GM23338 (cell line): ENCODE data around the gene PLA2G12A.

Experiments used
- CREB1 ChIP-seq: fragments of 250-450 bp; sonication (Bioruptor Pico); IDR thresholded peaks from 2 replicates; pipeline ENCODE4 v1.5.0; 2020; ENCODE audit warnings: low read depth, mild to moderate bottlenecking, moderate library complexity
- EZH2 ChIP-seq: fragments of 200-600 bp; sonication (generic); IDR thresholded peaks from one replicate; pipeline ENCODE4 v1.8.0; 2017; ENCODE audit warnings: antibody characterized with exemption, mild to moderate bottlenecking, low read depth; ENCODE audit not compliant: unreplicated experiment
- EZH2phosphoT487 ChIP-seq: fragments of 200-600 bp; sonication (generic); IDR thresholded peaks from one replicate; pipeline ENCODE4 v1.8.1; 2018; ENCODE audit warnings: antibody characterized with exemption; ENCODE audit not compliant: unreplicated experiment
- JUNB ChIP-seq: IDR thresholded peaks from one replicate; pipeline ENCODE4 v1.6.1; 2016; ENCODE audit warnings: antibody characterized with exemption; ENCODE audit not compliant: unreplicated experiment
- POLR2AphosphoS5 ChIP-seq: IDR thresholded peaks from 2 replicates; pipeline ENCODE4 v1.6.1; 2016; ENCODE audit warnings: antibody characterized with exemption, low read depth
- STAT1 ChIP-seq: IDR thresholded peaks from one replicate; pipeline ENCODE4 v1.6.1; 2016; ENCODE audit warnings: antibody characterized with exemption; ENCODE audit not compliant: unreplicated experiment
- ZNF114 ChIP-seq: fragments of 250-450 bp; sonication (Bioruptor Pico); IDR thresholded peaks from 2 replicates; pipeline ENCODE4 v1.5.0; 2020; ENCODE audit warnings: mild to moderate bottlenecking, moderate library complexity
- ZNF331 ChIP-seq: fragments of 250-450 bp; sonication (Bioruptor Pico); IDR thresholded peaks from 2 replicates; pipeline ENCODE4 v1.5.0; 2020; ENCODE audit warnings: low read depth, mild to moderate bottlenecking, moderate library complexity
- TF ChIP-seq, protein P1 (sequence below), 2 experiments: fragments of 200-600 bp in 1 of 2; sonication (generic) in 1 of 2; conservative IDR thresholded peaks; 2 replicates each; pipeline versions ENCODE4 v1.5.1 to v1.6.1; 2016 to 2017; ENCODE audit warnings: antibody characterized with exemption in 2 of 2, low read depth in 2 of 2, mild to moderate bottlenecking in 2 of 2, moderate library complexity in 1 of 2
- TF ChIP-seq, protein P2 (sequence below): IDR thresholded peaks from one replicate; pipeline ENCODE4 v1.6.1; 2018; ENCODE audit warnings: antibody characterized with exemption; ENCODE audit not compliant: unreplicated experiment
- TF ChIP-seq, protein P3 (sequence below): fragments of 250-450 bp; sonication (Bioruptor Pico); IDR thresholded peaks from 2 replicates; pipeline ENCODE4 v1.5.0; 2020; ENCODE audit warnings: mild to moderate bottlenecking, moderate library complexity
- TF ChIP-seq, protein P4 (sequence below): IDR thresholded peaks from 2 replicates; pipeline ENCODE4 v1.6.1; 2016; ENCODE audit warnings: antibody characterized with exemption

DNA sequence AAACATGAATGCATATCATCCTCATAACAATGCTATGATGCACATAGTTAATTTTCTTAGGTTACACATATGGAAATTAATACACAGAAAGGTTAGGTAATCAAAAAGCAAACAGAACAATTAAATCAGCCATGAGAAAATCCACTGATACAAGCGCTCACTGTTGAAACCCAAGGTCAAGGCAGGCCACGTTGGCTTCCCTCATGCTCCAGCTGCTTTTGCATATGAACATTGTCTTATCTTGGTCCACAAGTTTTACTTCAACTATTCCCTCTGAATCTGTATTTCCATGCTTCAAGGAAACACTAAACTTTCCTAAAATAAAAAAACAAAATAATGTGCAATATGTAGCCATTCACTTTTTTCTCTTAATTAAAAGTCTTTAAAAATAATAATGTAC lies 34.5 kb upstream of the PLA2G12A start:
- no peak for TF ChIP-seq POLR2AphosphoS5
- TF ChIP-seq, protein P1, sequence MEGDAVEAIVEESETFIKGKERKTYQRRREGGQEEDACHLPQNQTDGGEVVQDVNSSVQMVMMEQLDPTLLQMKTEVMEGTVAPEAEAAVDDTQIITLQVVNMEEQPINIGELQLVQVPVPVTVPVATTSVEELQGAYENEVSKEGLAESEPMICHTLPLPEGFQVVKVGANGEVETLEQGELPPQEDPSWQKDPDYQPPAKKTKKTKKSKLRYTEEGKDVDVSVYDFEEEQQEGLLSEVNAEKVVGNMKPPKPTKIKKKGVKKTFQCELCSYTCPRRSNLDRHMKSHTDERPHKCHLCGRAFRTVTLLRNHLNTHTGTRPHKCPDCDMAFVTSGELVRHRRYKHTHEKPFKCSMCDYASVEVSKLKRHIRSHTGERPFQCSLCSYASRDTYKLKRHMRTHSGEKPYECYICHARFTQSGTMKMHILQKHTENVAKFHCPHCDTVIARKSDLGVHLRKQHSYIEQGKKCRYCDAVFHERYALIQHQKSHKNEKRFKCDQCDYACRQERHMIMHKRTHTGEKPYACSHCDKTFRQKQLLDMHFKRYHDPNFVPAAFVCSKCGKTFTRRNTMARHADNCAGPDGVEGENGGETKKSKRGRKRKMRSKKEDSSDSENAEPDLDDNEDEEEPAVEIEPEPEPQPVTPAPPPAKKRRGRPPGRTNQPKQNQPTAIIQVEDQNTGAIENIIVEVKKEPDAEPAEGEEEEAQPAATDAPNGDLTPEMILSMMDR (conservative IDR thresholded peaks at IDR 0.05; ENCODE audit: low read depth in 2 of 2), result no peak
- no peak for TF ChIP-seq JUNB
- TF ChIP-seq EZH2, result no peak
- TF ChIP-seq, protein P2, sequence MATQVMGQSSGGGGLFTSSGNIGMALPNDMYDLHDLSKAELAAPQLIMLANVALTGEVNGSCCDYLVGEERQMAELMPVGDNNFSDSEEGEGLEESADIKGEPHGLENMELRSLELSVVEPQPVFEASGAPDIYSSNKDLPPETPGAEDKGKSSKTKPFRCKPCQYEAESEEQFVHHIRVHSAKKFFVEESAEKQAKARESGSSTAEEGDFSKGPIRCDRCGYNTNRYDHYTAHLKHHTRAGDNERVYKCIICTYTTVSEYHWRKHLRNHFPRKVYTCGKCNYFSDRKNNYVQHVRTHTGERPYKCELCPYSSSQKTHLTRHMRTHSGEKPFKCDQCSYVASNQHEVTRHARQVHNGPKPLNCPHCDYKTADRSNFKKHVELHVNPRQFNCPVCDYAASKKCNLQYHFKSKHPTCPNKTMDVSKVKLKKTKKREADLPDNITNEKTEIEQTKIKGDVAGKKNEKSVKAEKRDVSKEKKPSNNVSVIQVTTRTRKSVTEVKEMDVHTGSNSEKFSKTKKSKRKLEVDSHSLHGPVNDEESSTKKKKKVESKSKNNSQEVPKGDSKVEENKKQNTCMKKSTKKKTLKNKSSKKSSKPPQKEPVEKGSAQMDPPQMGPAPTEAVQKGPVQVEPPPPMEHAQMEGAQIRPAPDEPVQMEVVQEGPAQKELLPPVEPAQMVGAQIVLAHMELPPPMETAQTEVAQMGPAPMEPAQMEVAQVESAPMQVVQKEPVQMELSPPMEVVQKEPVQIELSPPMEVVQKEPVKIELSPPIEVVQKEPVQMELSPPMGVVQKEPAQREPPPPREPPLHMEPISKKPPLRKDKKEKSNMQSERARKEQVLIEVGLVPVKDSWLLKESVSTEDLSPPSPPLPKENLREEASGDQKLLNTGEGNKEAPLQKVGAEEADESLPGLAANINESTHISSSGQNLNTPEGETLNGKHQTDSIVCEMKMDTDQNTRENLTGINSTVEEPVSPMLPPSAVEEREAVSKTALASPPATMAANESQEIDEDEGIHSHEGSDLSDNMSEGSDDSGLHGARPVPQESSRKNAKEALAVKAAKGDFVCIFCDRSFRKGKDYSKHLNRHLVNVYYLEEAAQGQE, result no peak
- TF ChIP-seq ZNF331 (CRISPR knock-in tag), result no peak
- TF ChIP-seq CREB1 (CRISPR knock-in tag), result no peak
- no peak for TF ChIP-seq STAT1
- TF ChIP-seq, protein P3, sequence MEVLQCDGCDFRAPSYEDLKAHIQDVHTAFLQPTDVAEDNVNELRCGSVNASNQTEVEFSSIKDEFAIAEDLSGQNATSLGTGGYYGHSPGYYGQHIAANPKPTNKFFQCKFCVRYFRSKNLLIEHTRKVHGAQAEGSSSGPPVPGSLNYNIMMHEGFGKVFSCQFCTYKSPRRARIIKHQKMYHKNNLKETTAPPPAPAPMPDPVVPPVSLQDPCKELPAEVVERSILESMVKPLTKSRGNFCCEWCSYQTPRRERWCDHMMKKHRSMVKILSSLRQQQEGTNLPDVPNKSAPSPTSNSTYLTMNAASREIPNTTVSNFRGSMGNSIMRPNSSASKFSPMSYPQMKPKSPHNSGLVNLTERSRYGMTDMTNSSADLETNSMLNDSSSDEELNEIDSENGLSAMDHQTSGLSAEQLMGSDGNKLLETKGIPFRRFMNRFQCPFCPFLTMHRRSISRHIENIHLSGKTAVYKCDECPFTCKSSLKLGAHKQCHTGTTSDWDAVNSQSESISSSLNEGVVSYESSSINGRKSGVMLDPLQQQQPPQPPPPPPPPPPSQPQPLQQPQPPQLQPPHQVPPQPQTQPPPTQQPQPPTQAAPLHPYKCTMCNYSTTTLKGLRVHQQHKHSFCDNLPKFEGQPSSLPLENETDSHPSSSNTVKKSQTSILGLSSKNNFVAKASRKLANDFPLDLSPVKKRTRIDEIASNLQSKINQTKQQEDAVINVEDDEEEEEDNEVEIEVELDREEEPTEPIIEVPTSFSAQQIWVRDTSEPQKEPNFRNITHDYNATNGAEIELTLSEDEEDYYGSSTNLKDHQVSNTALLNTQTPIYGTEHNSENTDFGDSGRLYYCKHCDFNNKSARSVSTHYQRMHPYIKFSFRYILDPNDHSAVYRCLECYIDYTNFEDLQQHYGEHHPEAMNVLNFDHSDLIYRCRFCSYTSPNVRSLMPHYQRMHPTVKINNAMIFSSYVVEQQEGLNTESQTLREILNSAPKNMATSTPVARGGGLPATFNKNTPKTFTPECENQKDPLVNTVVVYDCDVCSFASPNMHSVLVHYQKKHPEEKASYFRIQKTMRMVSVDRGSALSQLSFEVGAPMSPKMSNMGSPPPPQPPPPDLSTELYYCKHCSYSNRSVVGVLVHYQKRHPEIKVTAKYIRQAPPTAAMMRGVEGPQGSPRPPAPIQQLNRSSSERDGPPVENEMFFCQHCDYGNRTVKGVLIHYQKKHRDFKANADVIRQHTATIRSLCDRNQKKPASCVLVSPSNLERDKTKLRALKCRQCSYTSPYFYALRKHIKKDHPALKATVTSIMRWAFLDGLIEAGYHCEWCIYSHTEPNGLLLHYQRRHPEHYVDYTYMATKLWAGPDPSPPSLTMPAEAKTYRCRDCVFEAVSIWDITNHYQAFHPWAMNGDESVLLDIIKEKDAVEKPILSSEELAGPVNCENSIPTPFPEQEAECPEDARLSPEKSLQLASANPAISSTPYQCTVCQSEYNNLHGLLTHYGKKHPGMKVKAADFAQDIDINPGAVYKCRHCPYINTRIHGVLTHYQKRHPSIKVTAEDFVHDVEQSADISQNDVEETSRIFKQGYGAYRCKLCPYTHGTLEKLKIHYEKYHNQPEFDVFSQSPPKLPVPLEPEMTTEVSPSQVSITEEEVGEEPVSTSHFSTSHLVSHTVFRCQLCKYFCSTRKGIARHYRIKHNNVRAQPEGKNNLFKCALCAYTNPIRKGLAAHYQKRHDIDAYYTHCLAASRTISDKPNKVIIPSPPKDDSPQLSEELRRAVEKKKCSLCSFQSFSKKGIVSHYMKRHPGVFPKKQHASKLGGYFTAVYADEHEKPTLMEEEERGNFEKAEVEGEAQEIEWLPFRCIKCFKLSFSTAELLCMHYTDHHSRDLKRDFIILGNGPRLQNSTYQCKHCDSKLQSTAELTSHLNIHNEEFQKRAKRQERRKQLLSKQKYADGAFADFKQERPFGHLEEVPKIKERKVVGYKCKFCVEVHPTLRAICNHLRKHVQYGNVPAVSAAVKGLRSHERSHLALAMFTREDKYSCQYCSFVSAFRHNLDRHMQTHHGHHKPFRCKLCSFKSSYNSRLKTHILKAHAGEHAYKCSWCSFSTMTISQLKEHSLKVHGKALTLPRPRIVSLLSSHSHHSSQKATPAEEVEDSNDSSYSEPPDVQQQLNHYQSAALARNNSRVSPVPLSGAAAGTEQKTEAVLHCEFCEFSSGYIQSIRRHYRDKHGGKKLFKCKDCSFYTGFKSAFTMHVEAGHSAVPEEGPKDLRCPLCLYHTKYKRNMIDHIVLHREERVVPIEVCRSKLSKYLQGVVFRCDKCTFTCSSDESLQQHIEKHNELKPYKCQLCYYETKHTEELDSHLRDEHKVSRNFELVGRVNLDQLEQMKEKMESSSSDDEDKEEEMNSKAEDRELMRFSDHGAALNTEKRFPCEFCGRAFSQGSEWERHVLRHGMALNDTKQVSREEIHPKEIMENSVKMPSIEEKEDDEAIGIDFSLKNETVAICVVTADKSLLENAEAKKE (CRISPR knock-in tag), result no peak
- TF ChIP-seq, protein P4, sequence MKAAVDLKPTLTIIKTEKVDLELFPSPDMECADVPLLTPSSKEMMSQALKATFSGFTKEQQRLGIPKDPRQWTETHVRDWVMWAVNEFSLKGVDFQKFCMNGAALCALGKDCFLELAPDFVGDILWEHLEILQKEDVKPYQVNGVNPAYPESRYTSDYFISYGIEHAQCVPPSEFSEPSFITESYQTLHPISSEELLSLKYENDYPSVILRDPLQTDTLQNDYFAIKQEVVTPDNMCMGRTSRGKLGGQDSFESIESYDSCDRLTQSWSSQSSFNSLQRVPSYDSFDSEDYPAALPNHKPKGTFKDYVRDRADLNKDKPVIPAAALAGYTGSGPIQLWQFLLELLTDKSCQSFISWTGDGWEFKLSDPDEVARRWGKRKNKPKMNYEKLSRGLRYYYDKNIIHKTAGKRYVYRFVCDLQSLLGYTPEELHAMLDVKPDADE, result no peak
- TF ChIP-seq ZNF114, result no peak
- TF ChIP-seq EZH2phosphoT487, result no peak
